HepG2 (cell line): ENCODE measurements around the gene ZBP1. TPM values are rescaled to one million over a fixed set of nuclear protein-coding genes. Genes with fewer than 3 reads are reported as not detected.

Experiments
- ATAC-seq: fragments of 200-7000 bp; cut with Tn5 transposase; 3 replicates; pipeline ENCODE4 v1.9.1; 2020; ENCODE audit warnings: mild to moderate bottlenecking, moderate library complexity
- BruUV-seq: library from RNA; stranded (reverse); fragments of 400-500 nt; replicated peaks from 2 replicates; lab custom pipeline; 2021; lab: Mats Ljungman, UMichigan
- CTCF ChIA-PET: fragments of 300-600 bp; formaldehyde crosslinking; extraction: SDS; loops from one replicate; lab custom pipeline; 2021; ENCODE audit warnings: low total read pairs, inconsistent platforms, low intra/inter-chr PET ratio; lab: Yijun Ruan, JAX
- POLR2A ChIA-PET: fragments of 350-600 bp; sonication (Branson Sonifier 250); formaldehyde crosslinking; loops from one replicate; lab custom pipeline; 2020; ENCODE audit warnings: antibody characterized with exemption, inconsistent platforms; lab: Yijun Ruan, JAX
- DNase-seq: peaks from one replicate; pipeline ENCODE4 v3.0.0-alpha.2; 2015; ENCODE audit warnings: low spot score
- FAIRE-seq: peaks from 3 replicates; lab custom pipeline; 2011; peaks lifted over from hg19 to GRCh38; lab: Jason Lieb, UNC
- H2AFZ ChIP-seq: one replicate; pipeline ENCODE4 v1.6.1; 2011; ENCODE audit warnings: low read length, inconsistent platforms
- H3K27ac ChIP-seq: fragments of 300-600 bp; 3 replicates; pipeline ENCODE4 v1.8.0; 2011; ENCODE audit warnings: mixed run types, mild to moderate bottlenecking, mixed read lengths, low read length, inconsistent platforms; ENCODE audit not compliant: insufficient read depth; ENCODE audit errors: extremely low read length
- H3K27me3 ChIP-seq, 2 experiments: fragments of 200-600 bp in 1 of 2; 2 replicates in 1 of 2; 3 replicates in 1 of 2; pipeline versions ENCODE4 v1.6.0 to v1.8.0; 2011; ENCODE audit warnings: low read length in 2 of 2, mild to moderate bottlenecking in 2 of 2, moderate library complexity in 2 of 2, inconsistent platforms in 1 of 2; ENCODE audit not compliant: insufficient read depth in 2 of 2, control insufficient read depth in 1 of 2
- H3K36me3 ChIP-seq, 2 experiments: fragments of 200-600 bp in 1 of 2; replicated peaks in 1 of 2; 2 replicates in 1 of 2; 3 replicates in 1 of 2; pipeline versions ENCODE4 v1.5.1 to v1.8.0; 2011; ENCODE audit warnings: low read length in 2 of 2, inconsistent platforms in 1 of 2; ENCODE audit not compliant: insufficient read depth in 2 of 2, control insufficient read depth in 1 of 2
- H3K4me1 ChIP-seq: 2 replicates; pipeline ENCODE4 v1.5.1; 2012; ENCODE audit warnings: low read length, inconsistent platforms; ENCODE audit not compliant: insufficient read depth
- H3K4me2 ChIP-seq: 2 replicates; pipeline ENCODE4 v1.6.0; 2011; ENCODE audit warnings: low read depth, low read length, inconsistent platforms
- H3K4me3 ChIP-seq, 3 experiments: fragments of 200-600 bp in 1 of 3; sonication (generic), shearing (Covaris generic) in 1 of 3; replicated peaks in 1 of 3; 2 replicates each; pipeline ENCODE4 v1.5.1; 2011 to 2016; ENCODE audit warnings: low read length in 3 of 3, inconsistent platforms in 2 of 3, low read depth in 2 of 3, mild to moderate bottlenecking in 2 of 3, control low read depth in 1 of 3, mixed read lengths in 1 of 3; ENCODE audit not compliant: insufficient read depth in 1 of 3
- H3K79me2 ChIP-seq: one replicate; pipeline ENCODE4 v1.6.1; 2011; ENCODE audit warnings: low read length, inconsistent platforms; ENCODE audit not compliant: insufficient read depth
- H3K9ac ChIP-seq: 2 replicates; pipeline ENCODE4 v1.6.0; 2011; ENCODE audit warnings: mild to moderate bottlenecking, low read depth, low read length, inconsistent platforms; ENCODE audit not compliant: insufficient read depth
- H3K9me3 ChIP-seq: 2 replicates; pipeline ENCODE4 v1.5.1; 2012; ENCODE audit warnings: mild to moderate bottlenecking, low read length
- H4K20me1 ChIP-seq: 2 replicates; pipeline ENCODE4 v1.6.0; 2011; ENCODE audit warnings: inconsistent platforms, mild to moderate bottlenecking, low read length, moderate library complexity; ENCODE audit not compliant: insufficient read depth
- ARNT ChIP-seq: fragments of 450-650 bp; IDR thresholded peaks from 2 replicates; pipeline ENCODE4 v1.6.1; 2017
- GABPB1 ChIP-seq: IDR thresholded peaks from 2 replicates; pipeline ENCODE4 v1.6.1; 2016; ENCODE audit warnings: mild to moderate bottlenecking, missing genetic modification reagents, moderate library complexity, missing compliant biosample characterization
- NKX3-1 ChIP-seq: sonication (generic); formaldehyde crosslinking; IDR thresholded peaks from 2 replicates; pipeline ENCODE4 v1.5.0; 2020; ENCODE audit warnings: missing genetic modification reagents
- PTBP1 ChIP-seq: fragments of 200-400 bp; formaldehyde crosslinking; IDR thresholded peaks from 2 replicates; pipeline ENCODE4 v1.6.1; 2018; ENCODE audit warnings: low read length, low read depth; ENCODE audit not compliant: poor library complexity, severe bottlenecking
- RAD21 ChIP-seq: fragments of 450-650 bp; formaldehyde crosslinking; IDR thresholded peaks from 2 replicates; pipeline ENCODE4 v1.5.0; 2020; ENCODE audit warnings: mild to moderate bottlenecking
- TP53 ChIP-seq: sonication (generic); formaldehyde crosslinking; conservative IDR thresholded peaks from 2 replicates; pipeline ENCODE4 v1.4.0; 2020; ENCODE audit warnings: missing genetic modification reagents
- ZFP82 ChIP-seq: sonication (generic); formaldehyde crosslinking; IDR thresholded peaks from 2 replicates; pipeline ENCODE4 v1.5.1; 2020; ENCODE audit warnings: mild to moderate bottlenecking, missing genetic modification reagents, borderline replicate concordance
- ZNF44 ChIP-seq: sonication (generic); formaldehyde crosslinking; IDR thresholded peaks from 2 replicates; pipeline ENCODE4 v1.5.1; 2020; ENCODE audit warnings: mild to moderate bottlenecking, missing genetic modification reagents
- WGBS: methylation state at CpG from one replicate; pipeline ENCODE4 v1.1.6; 2017; ENCODE audit warnings: low lambda C conversion rate; 5-methylcytosine and 5-hydroxymethylcytosine counted together
- in situ Hi-C: cut with HindIII; loops from 2 replicates; pipeline ENCODE4 v1.10.0; 2017; ENCODE audit warnings: low pct_unique_long_range_greater_than_20kb; ENCODE audit not compliant: extremely low pct_ligation_motif_present
- intact Hi-C: fragments of 100-400 bp; cut with micrococcal nuclease; formaldehyde crosslinking; loops from one replicate; pipeline ENCODE4 v1.10.0; 2022; ENCODE audit not compliant: unreplicated experiment
- polyA plus RNA-seq, 8 experiments: library from polyadenylated mRNA; depleted of rRNA in 3 of 8; stranded (reverse) in 7 of 8; unstranded in 1 of 8; fragments of >200 nt; fragmentation: Illumina TruSeq in 4 of 8; extraction: Trizol in 4 of 8; gene quantifications; 2 replicates each; pipeline versions ENCODE4 v1.2.1 to v1.2.3, GENCODE V29; 2011 to 2016; ENCODE audit warnings: low read depth in 4 of 8, missing spikeins in 1 of 8, mixed read lengths in 1 of 8; ENCODE audit not compliant: insufficient read depth in 1 of 8
- total RNA-seq, 5 experiments: library from RNA; depleted of rRNA; stranded (reverse); fragments of >200 nt; fragmentation: Illumina TruSeq; extraction: Trizol; gene quantifications; 2 replicates each; pipeline ENCODE4 v1.2.3, GENCODE V29; 2016; ENCODE audit warnings: low read depth in 1 of 5
- TF ChIP-seq, protein P1 (sequence below): IDR thresholded peaks from 2 replicates; pipeline ENCODE4 v1.6.1; 2016; ENCODE audit warnings: control low read depth

Gene ZBP1
- total and polyA plus RNA-seq, 2 of the 13 experiments (the other 11 are each of a cell fraction or from before 2014, with no cell fraction given) = not detected

DNA sequence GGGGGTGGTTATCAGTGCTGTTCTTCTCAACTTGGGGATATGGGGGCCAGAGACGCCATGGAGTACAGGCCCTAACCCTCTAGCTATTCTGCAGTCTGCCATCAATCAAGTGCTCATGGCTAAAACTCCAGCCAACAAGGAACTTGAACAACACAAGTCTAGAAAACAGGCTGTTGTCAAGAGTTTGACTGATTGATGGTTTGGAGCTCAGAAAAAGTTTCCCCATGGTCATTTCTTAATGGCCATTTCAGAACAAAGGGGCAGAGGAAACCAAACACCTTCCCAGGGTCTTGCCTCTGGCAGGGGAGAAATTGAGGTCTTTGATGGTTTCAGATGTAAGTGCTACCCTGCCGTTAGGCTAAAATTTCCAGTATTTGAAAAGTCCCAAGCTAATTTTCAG is 44.2 kb downstream of the ZBP1 start:
- no peaks in the 10 kb centered on the region for H4K20me1 ChIP-seq
- DNase-seq = no peak
- H3K27ac ChIP-seq = no peak overlapping the region
- no peaks in the 10 kb centered on the region for H3K36me3 ChIP-seq
- no peak overlapping the region for H3K4me2 ChIP-seq
- H3K4me3 ChIP-seq = no peak overlapping the region
- ATAC-seq = no peak
- no TSS peak for BruUV-seq
- peaks cover 1 to 8% of the 10 kb centered on the region in 2 experiments; a peak in 2 of 5 replicates for H3K27me3 ChIP-seq
- no peak overlapping the region for H3K9ac ChIP-seq
- H3K9me3 ChIP-seq = no peaks in the 10 kb centered on the region
- no peak overlapping the region for H2AFZ ChIP-seq
- H3K4me1 ChIP-seq = peaks cover 62% of the 10 kb centered on the region
- CTCF ChIA-PET = no interaction called here
- TF ChIP-seq NKX3-1 (CRISPR knock-in tag) (no peak), ZNF44 (CRISPR knock-in tag) (no peak), TP53 (no peak), ZFP82 (CRISPR knock-in tag) (no peak), PTBP1 (no peak), GABPB1 (CRISPR knock-in tag) (no peak)
- TF ChIP-seq, protein P1, sequence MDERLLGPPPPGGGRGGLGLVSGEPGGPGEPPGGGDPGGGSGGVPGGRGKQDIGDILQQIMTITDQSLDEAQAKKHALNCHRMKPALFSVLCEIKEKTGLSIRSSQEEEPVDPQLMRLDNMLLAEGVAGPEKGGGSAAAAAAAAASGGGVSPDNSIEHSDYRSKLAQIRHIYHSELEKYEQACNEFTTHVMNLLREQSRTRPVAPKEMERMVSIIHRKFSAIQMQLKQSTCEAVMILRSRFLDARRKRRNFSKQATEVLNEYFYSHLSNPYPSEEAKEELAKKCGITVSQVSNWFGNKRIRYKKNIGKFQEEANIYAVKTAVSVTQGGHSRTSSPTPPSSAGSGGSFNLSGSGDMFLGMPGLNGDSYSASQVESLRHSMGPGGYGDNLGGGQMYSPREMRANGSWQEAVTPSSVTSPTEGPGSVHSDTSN (CRISPR knock-in tag) = no peak
- no peaks in the 10 kb centered on the region for H3K79me2 ChIP-seq
- no peak for FAIRE-seq
- intact Hi-C loops = no loop called here
- POLR2A ChIA-PET = interaction anchor here (5.1 to 12.9 kb wide), 2 partner anchors 9 to 16 kb away, joined by 26 to 96 read pairs; partner anchors contain the start of gene PCK1
- in situ Hi-C loops = no loop called here
- 27% methylated on average over 2 of the region's 2 CpGs for WGBS

DNA sequence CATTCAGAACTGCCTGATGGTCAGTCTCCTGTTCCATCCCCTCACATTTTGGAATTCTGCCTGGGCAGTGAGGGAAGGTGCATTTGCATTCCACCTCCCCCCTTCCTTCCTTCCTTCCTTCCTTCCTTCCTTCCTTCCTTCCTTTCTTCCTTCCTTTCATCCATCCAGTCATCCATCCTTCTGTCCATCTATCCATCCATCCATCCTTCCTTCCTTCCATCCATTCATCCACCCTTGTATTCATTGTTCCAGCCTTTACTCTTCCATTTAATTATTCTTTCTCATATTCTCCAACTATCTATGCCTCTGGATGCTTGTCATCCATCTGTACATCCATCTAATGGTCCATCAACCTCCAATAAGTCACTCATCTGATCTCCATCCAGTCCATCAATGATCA is 45.3 kb downstream of the ZBP1 start:
- no peak for FAIRE-seq
- CTCF ChIA-PET = no interaction called here
- ATAC-seq = no peak
- intact Hi-C loops = no loop called here
- Histone ChIP-seq H3K27ac (no peak overlapping the region), H3K4me2 (no peak overlapping the region), H3K9me3 (no peaks in the 10 kb centered on the region), H3K4me1 (peaks cover 62% of the 10 kb centered on the region), H4K20me1 (no peaks in the 10 kb centered on the region), H3K9ac (no peak overlapping the region), H3K36me3 (no peaks in the 10 kb centered on the region), H3K4me3 (no peak overlapping the region), H3K27me3 (peaks cover 1 to 8% of the 10 kb centered on the region in 2 experiments; a peak in 2 of 5 replicates), H2AFZ (no peak overlapping the region), H3K79me2 (no peaks in the 10 kb centered on the region)
- in situ Hi-C loops = no loop called here
- POLR2A ChIA-PET = interaction anchor here (12.9 kb wide), 1 partner anchor 15 kb away, joined by 96 read pairs; the partner anchor contains the start of gene PCK1
- TF ChIP-seq ARNT (0 out of 2 replicates have a peak, but pooled peaks have one; percentile 37), RAD21 (CRISPR knock-in tag) (no peak)
- DNase-seq = no peak
- BruUV-seq = no TSS peak
